H9 (cell line): Measurements from ENCODE around the gene SLC12A2. TPM values are rescaled to one million over a fixed set of nuclear protein-coding genes. Genes with fewer than 3 reads are reported as not detected.

Experiments
- DNase-seq: peaks from one replicate; pipeline ENCODE4 v3.0.0-alpha.2; 2017
- H2AFZ ChIP-seq: one replicate; pipeline ENCODE4 v1.6.1; 2013; ENCODE audit warnings: mild to moderate bottlenecking, low read length, control low read depth, moderate library complexity
- H2AK5ac ChIP-seq: 2 replicates; pipeline ENCODE4 v1.6.1; 2013; ENCODE audit warnings: low read length, control low read depth, mixed read lengths; ENCODE audit not compliant: insufficient read length
- H2BK120ac ChIP-seq: one replicate; pipeline ENCODE4 v1.6.1; 2013; ENCODE audit warnings: low read depth, mild to moderate bottlenecking, low read length, control low read depth, inconsistent platforms; ENCODE audit not compliant: poor library complexity, severe bottlenecking
- H2BK12ac ChIP-seq: 2 replicates; pipeline ENCODE4 v1.6.1; 2013; ENCODE audit warnings: low read length, control low read depth, mixed read lengths, low read depth; ENCODE audit not compliant: insufficient read length
- H2BK15ac ChIP-seq: 2 replicates; pipeline ENCODE4 v1.6.1; 2013; ENCODE audit warnings: low read depth, low read length, control low read depth
- H2BK20ac ChIP-seq: one replicate; pipeline ENCODE4 v1.6.1; 2013; ENCODE audit warnings: low read depth, mild to moderate bottlenecking, low read length, control low read depth, inconsistent platforms; ENCODE audit not compliant: poor library complexity, severe bottlenecking
- H2BK5ac ChIP-seq: 2 replicates; pipeline ENCODE4 v1.6.1; 2013; ENCODE audit warnings: low read length, control low read depth, mixed read lengths; ENCODE audit not compliant: insufficient read length
- H3K14ac ChIP-seq: 2 replicates; pipeline ENCODE4 v1.6.1; 2013; ENCODE audit warnings: low read length, control low read depth; ENCODE audit not compliant: insufficient read depth
- H3K18ac ChIP-seq: 2 replicates; pipeline ENCODE4 v1.6.1; 2013; ENCODE audit warnings: low read depth, mild to moderate bottlenecking, mixed read lengths, low read length, control low read depth; ENCODE audit not compliant: insufficient read length
- H3K23ac ChIP-seq: 2 replicates; pipeline ENCODE4 v1.6.1; 2013; ENCODE audit warnings: low read length, control low read depth, mixed read lengths, low read depth; ENCODE audit not compliant: insufficient read length
- H3K23me2 ChIP-seq: 2 replicates; pipeline ENCODE4 v1.6.1; 2013; ENCODE audit warnings: low read depth, mild to moderate bottlenecking, mixed read lengths, low read length, control low read depth; ENCODE audit not compliant: insufficient read length, poor library complexity, severe bottlenecking
- H3K27ac ChIP-seq: 2 replicates; pipeline ENCODE4 v1.5.1; 2013; ENCODE audit warnings: low read length, control low read depth, mixed read lengths, low read depth; ENCODE audit not compliant: insufficient read length
- H3K27me3 ChIP-seq: 2 replicates; pipeline ENCODE4 v1.6.1; 2013; ENCODE audit warnings: low read length, control low read depth, inconsistent platforms; ENCODE audit not compliant: insufficient read depth
- H3K4ac ChIP-seq: 2 replicates; pipeline ENCODE4 v1.6.1; 2013; ENCODE audit warnings: low read depth, mild to moderate bottlenecking, control low read depth, inconsistent platforms, low read length, moderate library complexity
- H3K4me1 ChIP-seq: 2 replicates; pipeline ENCODE4 v1.6.1; 2013; ENCODE audit warnings: low read length, control low read depth, inconsistent platforms; ENCODE audit not compliant: insufficient read depth
- H3K4me2 ChIP-seq: 2 replicates; pipeline ENCODE4 v1.6.1; 2013; ENCODE audit warnings: low read length, control low read depth, mixed read lengths; ENCODE audit not compliant: insufficient read length, insufficient read depth
- H3K56ac ChIP-seq: 2 replicates; pipeline ENCODE4 v1.6.1; 2013; ENCODE audit warnings: low read depth, mild to moderate bottlenecking, mixed read lengths, low read length, control low read depth; ENCODE audit not compliant: insufficient read length
- H3K79me1 ChIP-seq: 2 replicates; pipeline ENCODE4 v1.6.1; 2013; ENCODE audit warnings: low read depth, mild to moderate bottlenecking, moderate library complexity, low read length, control low read depth, inconsistent platforms; ENCODE audit not compliant: insufficient read depth, poor library complexity, severe bottlenecking
- H3K79me2 ChIP-seq: 2 replicates; pipeline ENCODE4 v1.6.1; 2013; ENCODE audit warnings: low read length, control low read depth, inconsistent platforms; ENCODE audit not compliant: insufficient read depth
- H3K9ac ChIP-seq: 2 replicates; pipeline ENCODE4 v1.6.1; 2013; ENCODE audit warnings: low read length, control low read depth, mixed read lengths; ENCODE audit not compliant: insufficient read length; ENCODE audit errors: extremely low read depth
- H3K9me3 ChIP-seq: one replicate; pipeline ENCODE4 v1.6.1; 2013; ENCODE audit warnings: low read depth, low read length, inconsistent platforms; ENCODE audit not compliant: control insufficient read depth
- H3T11ph ChIP-seq: one replicate; pipeline ENCODE4 v1.6.1; 2013; ENCODE audit warnings: mild to moderate bottlenecking, low read length, control low read depth, inconsistent platforms
- H4K20me1 ChIP-seq: one replicate; pipeline ENCODE4 v1.6.1; 2013; ENCODE audit not compliant: control insufficient read depth, insufficient read length, insufficient read depth
- H4K5ac ChIP-seq: 2 replicates; pipeline ENCODE4 v1.6.1; 2013; ENCODE audit warnings: low read depth, mild to moderate bottlenecking, mixed read lengths, low read length, control low read depth; ENCODE audit not compliant: insufficient read length
- H4K8ac ChIP-seq: replicated peaks from 2 replicates; pipeline ENCODE4 v1.6.1; 2013; ENCODE audit warnings: low read length, control low read depth, mixed read lengths, low read depth; ENCODE audit not compliant: insufficient read length
- H4K91ac ChIP-seq: 2 replicates; pipeline ENCODE4 v1.6.1; 2013; ENCODE audit warnings: low read depth, mild to moderate bottlenecking, moderate library complexity, mixed read lengths, low read length, control low read depth; ENCODE audit not compliant: insufficient read length
- H3K27ac Mint-ChIP-seq, 3 experiments: 2 replicates in 2 of 3; 3 replicates in 1 of 3; pipeline ENCODE4 v1.8.0; 2020 to 2021; ENCODE audit warnings: mixed read lengths in 3 of 3, mild to moderate bottlenecking in 1 of 3, moderate library complexity in 1 of 3
- H3K27me3 Mint-ChIP-seq: 2 replicates; pipeline ENCODE4 v1.8.0; 2021; ENCODE audit warnings: low read depth, mild to moderate bottlenecking, moderate library complexity, mixed read lengths
- H3K36me3 Mint-ChIP-seq, 3 experiments: 2 replicates in 2 of 3; 3 replicates in 1 of 3; pipeline ENCODE4 v1.8.0; 2020 to 2021; ENCODE audit warnings: low read depth in 3 of 3, mixed read lengths in 3 of 3; ENCODE audit not compliant: insufficient read depth in 1 of 3
- H3K4me1 Mint-ChIP-seq, 2 experiments: 2 replicates each; pipeline ENCODE4 v1.8.0; 2020; ENCODE audit warnings: mixed read lengths in 2 of 2
- H3K4me3 Mint-ChIP-seq, 2 experiments: 2 replicates in 1 of 2; 3 replicates in 1 of 2; pipeline ENCODE4 v1.8.0; 2020 to 2021; ENCODE audit warnings: mild to moderate bottlenecking in 2 of 2, mixed read lengths in 2 of 2, moderate library complexity in 1 of 2
- H3K9me3 Mint-ChIP-seq, 2 experiments: 2 replicates in 1 of 2; 3 replicates in 1 of 2; pipeline ENCODE4 v1.8.0; 2020; ENCODE audit warnings: mild to moderate bottlenecking in 2 of 2, mixed read lengths in 2 of 2, moderate library complexity in 1 of 2
- total RNA-seq: library from RNA; stranded (reverse); gene quantifications from 2 replicates; pipeline ENCODE4 v1.2.1, GENCODE V29; 2021
- TF ChIP-seq, protein P1 (sequence below): fragments of 200-600 bp; sonication (generic); conservative IDR thresholded peaks from 3 replicates; pipeline ENCODE4 v1.8.0; 2021; ENCODE audit warnings: antibody characterized with exemption, mild to moderate bottlenecking

Gene SLC12A2
- total RNA-seq, 1 experiment from 2014 or later: 17.9 TPM

DNA sequence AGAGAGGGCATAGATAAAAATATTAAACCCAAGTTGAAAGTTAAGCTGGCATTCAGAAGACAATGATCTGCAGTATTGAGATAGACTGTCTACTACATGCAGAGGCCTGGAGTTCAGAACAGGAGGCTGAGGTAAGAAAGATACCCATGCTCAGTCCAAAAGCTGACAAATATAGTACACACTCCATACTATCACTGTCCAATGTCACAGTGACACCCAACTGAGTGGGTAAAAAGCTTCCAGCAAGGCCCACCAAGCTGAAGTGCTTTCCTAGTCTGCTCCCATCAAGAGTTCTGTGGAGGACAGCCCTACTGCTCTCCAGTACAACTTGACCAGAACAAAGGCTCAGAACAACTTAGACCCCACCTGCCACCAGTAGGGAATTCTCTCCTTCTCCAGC, 124.9 kb downstream of the SLC12A2 start:
- Histone ChIP-seq H2AK5ac (no peak overlapping the region), H4K20me1 (no peaks in the 10 kb centered on the region), H2BK120ac (no peak overlapping the region), H3K4me2 (no peak overlapping the region), H3K23ac (no peak overlapping the region), H3T11ph (no peak overlapping the region), H2AFZ (no peak overlapping the region), H2BK20ac (no peak overlapping the region), H3K79me1 (no peaks in the 10 kb centered on the region), H3K79me2 (no peaks in the 10 kb centered on the region), H4K8ac (no peak overlapping the region), H4K91ac (no peak overlapping the region), H4K5ac (no peak overlapping the region), H3K4me1 (no peaks in the 10 kb centered on the region; the same call in 1 of the 2 replicates), H3K27ac (no peak overlapping the region), H3K9me3 (no peaks in the 10 kb centered on the region), H3K27me3 (no peaks in the 10 kb centered on the region), H2BK15ac (no peak overlapping the region), H3K4ac (no peak overlapping the region), H3K18ac (no peak overlapping the region), H2BK12ac (no peak overlapping the region), H3K9ac (no peak overlapping the region), H3K14ac (no peak overlapping the region), H3K56ac (no peak overlapping the region), H2BK5ac (no peak overlapping the region), H3K23me2 (no peaks in the 10 kb centered on the region)
- Mint-ChIP-seq H3K27me3 (no peaks in the 10 kb centered on the region), H3K9me3 (no peaks in the 10 kb centered on the region), H3K27ac (no peak overlapping the region), H3K4me3 (no peak overlapping the region), H3K4me1 (peaks cover 1 to 2% of the 10 kb centered on the region in 2 experiments; a peak in 2 of 4 replicates), H3K36me3 (no peaks in the 10 kb centered on the region)
- TF ChIP-seq, protein P1, sequence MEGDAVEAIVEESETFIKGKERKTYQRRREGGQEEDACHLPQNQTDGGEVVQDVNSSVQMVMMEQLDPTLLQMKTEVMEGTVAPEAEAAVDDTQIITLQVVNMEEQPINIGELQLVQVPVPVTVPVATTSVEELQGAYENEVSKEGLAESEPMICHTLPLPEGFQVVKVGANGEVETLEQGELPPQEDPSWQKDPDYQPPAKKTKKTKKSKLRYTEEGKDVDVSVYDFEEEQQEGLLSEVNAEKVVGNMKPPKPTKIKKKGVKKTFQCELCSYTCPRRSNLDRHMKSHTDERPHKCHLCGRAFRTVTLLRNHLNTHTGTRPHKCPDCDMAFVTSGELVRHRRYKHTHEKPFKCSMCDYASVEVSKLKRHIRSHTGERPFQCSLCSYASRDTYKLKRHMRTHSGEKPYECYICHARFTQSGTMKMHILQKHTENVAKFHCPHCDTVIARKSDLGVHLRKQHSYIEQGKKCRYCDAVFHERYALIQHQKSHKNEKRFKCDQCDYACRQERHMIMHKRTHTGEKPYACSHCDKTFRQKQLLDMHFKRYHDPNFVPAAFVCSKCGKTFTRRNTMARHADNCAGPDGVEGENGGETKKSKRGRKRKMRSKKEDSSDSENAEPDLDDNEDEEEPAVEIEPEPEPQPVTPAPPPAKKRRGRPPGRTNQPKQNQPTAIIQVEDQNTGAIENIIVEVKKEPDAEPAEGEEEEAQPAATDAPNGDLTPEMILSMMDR: no peak
- no peak for DNase-seq
